ENCODE data around the gene GAGE12H.
"Not testable (repeated sequence)": the region's sequence is repeated elsewhere in the genome, so short reads cannot be mapped to it uniquely, and the experiment has no call there.

GRCh38 chrX:49550989-49551388 is 28.8 kb upstream of the GAGE12H start, which contains the start of gene GAGE12E:
- TF ChIP-seq E2F5 (CRISPR knock-in tag; IDR thresholded peaks at IDR 0.05); CREB1 (CRISPR knock-in tag; IDR thresholded peaks at IDR 0.05); KAT7 (CRISPR knock-in tag; IDR thresholded peaks at IDR 0.05; ENCODE audit: borderline replicate concordance); ZNF232 (CRISPR knock-in tag; IDR thresholded peaks at IDR 0.05); ZNF416 (CRISPR knock-in tag; IDR thresholded peaks at IDR 0.05); SP1 (CRISPR knock-in tag; conservative IDR thresholded peaks at IDR 0.05); ZBTB21 (CRISPR knock-in tag; IDR thresholded peaks at IDR 0.05; ENCODE audit: borderline replicate concordance); ELF4 (CRISPR knock-in tag; IDR thresholded peaks at IDR 0.05; ENCODE audit: low read depth); IRF1 (CRISPR knock-in tag; IDR thresholded peaks at IDR 0.05); ZNF121 (CRISPR knock-in tag; IDR thresholded peaks at IDR 0.05): not testable (repeated sequence)
- TF ChIP-seq, protein P1, sequence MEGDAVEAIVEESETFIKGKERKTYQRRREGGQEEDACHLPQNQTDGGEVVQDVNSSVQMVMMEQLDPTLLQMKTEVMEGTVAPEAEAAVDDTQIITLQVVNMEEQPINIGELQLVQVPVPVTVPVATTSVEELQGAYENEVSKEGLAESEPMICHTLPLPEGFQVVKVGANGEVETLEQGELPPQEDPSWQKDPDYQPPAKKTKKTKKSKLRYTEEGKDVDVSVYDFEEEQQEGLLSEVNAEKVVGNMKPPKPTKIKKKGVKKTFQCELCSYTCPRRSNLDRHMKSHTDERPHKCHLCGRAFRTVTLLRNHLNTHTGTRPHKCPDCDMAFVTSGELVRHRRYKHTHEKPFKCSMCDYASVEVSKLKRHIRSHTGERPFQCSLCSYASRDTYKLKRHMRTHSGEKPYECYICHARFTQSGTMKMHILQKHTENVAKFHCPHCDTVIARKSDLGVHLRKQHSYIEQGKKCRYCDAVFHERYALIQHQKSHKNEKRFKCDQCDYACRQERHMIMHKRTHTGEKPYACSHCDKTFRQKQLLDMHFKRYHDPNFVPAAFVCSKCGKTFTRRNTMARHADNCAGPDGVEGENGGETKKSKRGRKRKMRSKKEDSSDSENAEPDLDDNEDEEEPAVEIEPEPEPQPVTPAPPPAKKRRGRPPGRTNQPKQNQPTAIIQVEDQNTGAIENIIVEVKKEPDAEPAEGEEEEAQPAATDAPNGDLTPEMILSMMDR (IDR thresholded peaks at IDR 0.05) = not testable (repeated sequence)
- TF ChIP-seq, protein P2, sequence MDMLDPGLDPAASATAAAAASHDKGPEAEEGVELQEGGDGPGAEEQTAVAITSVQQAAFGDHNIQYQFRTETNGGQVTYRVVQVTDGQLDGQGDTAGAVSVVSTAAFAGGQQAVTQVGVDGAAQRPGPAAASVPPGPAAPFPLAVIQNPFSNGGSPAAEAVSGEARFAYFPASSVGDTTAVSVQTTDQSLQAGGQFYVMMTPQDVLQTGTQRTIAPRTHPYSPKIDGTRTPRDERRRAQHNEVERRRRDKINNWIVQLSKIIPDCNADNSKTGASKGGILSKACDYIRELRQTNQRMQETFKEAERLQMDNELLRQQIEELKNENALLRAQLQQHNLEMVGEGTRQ (CRISPR knock-in tag; IDR thresholded peaks at IDR 0.05) = not testable (repeated sequence)
- TF ChIP-seq, protein P3, sequence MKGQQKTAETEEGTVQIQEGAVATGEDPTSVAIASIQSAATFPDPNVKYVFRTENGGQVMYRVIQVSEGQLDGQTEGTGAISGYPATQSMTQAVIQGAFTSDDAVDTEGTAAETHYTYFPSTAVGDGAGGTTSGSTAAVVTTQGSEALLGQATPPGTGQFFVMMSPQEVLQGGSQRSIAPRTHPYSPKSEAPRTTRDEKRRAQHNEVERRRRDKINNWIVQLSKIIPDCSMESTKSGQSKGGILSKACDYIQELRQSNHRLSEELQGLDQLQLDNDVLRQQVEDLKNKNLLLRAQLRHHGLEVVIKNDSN (CRISPR knock-in tag; IDR thresholded peaks at IDR 0.05) = not testable (repeated sequence)
- TF ChIP-seq, protein P4, sequence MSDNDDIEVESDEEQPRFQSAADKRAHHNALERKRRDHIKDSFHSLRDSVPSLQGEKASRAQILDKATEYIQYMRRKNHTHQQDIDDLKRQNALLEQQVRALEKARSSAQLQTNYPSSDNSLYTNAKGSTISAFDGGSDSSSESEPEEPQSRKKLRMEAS (CRISPR knock-in tag; IDR thresholded peaks at IDR 0.05) = not testable (repeated sequence)
